Stimulated activated CD8-positive, alpha-beta memory T cell treated with anti-CD3 and anti-CD28 coated beads, Interleukin-12 subunit alpha, Interleukin-12 subunit beta, amount 100 ng/mL, for 1 hour (primary cell): ENCODE measurements around the gene GTF2E1.
"Not testable (repeated sequence)": the region's sequence is repeated elsewhere in the genome, so short reads cannot be mapped to it uniquely, and the experiment has no call there.

Experiments
- DNase-seq: peaks from one replicate; pipeline ENCODE4 v3.0.0-alpha.2; 2020; ENCODE audit warnings: low read depth

The GTF2E1 gene

GRCh38 chr3:120756061-120756460, 13.5 kb downstream of the GTF2E1 start:
- DNase-seq = no peak

DNA sequence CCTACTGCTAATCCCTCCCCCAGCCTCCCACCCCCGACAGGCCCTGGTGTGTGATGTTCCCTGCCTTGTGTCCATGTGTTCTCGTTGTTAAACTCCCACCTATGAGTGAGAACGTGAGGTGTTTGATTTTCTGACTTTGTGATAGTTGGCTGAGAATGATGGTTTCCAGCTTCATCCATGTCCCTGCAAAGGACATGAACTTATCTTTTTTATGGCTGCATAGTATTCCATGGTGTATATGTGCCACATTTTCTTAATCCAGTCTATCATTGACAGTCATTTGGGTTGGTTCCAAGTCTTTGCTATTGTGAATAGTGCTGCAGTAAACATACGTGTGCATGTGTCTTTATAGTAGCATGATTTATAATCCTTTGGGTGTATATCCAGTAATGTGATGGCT, 16.0 kb downstream of the GTF2E1 start:
- not testable (repeated sequence) for DNase-seq

- no peak for DNase-seq
These were observed 20.1 kb downstream of the GTF2E1 start for GRCh38 chr3:120762615-120763014.

- DNase-seq = no peak
These were observed 21.1 kb downstream of the GTF2E1 start for GRCh38 chr3:120763601-120764000.

DNA sequence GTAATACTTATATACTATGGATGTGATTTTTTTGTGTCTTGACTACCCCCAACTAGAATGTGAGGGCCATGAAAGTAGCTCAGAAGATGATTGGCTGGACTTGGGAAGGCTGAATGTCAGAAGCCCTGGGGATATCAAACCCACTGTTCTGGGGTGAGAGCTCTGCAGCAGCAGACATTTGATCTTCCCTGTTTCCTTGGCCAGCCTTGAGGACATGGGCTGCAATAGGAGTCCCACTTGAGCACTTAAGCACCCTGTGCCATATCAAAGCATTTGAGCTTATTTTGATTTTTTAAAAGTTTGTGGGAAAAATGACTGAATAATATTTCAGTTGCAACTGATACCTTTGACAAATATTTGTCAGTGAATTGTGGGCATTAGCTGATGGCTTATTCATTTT, 21.7 kb downstream of the GTF2E1 start:
- DNase-seq = no peak

DNA sequence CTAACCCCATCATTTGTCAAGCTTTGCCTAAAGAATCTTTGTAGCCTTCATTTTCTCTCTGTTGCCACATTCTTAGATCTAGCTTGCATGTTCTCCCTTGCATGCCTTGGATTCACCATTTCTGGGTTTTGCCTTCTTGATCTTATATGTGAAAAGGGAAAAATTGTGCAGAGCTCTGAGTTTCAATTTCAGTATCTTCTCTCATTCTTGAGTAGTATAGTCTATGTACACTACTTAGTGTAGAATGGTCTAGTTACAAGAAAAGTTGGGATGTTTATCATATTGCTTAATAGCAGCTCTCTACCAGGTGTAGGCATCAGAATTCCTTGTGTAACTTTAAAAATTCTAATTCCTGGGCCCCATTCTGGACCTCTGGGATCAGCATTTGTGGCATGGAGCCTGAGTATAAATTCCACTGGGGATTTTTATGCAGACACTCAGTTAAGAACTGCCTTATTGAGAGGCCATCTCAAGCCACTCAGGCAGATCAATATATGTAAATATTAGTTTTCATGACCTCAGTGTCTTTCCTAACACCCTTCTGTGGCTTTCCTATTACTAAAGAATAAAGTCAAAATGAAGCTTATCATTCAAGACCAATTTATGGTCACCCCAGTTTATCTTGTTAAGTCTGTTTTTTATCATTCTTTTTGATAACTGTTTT, 23.4 kb downstream of the GTF2E1 start:
- no peak for DNase-seq

DNA sequence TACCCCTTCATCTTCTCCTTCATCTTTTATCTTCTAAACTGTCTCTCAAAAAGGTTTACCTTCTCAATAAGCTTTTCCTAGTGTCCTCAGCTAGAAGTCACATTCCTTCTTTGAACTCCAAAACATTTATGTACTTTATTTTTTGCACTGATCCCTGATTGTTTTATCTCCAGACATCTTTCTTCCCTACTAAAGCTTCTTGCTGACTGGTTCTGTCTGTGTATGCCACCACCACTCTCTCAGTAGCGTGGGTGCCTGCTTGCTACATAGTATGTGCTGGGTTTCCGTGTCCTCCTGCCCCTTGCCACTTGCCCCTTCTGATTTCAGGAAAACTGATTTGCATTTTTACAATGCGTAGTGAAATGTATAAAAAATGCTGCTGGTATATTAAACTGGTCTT, 24.0 kb downstream of the GTF2E1 start:
- no peak for DNase-seq

DNA sequence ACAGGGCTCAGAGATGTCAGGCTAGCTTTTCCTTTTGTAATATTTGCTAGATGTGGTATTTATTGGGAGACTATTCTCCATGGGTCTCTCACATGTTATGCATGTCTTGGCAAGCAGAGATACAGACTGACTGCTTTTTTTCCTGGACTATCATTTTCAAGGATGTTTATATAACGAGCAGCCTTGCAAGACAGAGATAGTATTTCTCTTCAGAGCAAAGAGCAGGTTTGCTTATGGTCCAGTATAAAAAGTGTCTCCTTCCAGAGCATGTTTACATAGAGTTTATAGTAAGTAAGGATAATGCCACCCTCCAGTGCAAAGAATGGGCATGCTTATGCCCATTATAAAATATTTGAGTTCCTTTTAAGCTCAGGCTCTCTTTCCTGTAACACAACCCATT, 24.6 kb downstream of the GTF2E1 start:
- DNase-seq = no peak

DNA sequence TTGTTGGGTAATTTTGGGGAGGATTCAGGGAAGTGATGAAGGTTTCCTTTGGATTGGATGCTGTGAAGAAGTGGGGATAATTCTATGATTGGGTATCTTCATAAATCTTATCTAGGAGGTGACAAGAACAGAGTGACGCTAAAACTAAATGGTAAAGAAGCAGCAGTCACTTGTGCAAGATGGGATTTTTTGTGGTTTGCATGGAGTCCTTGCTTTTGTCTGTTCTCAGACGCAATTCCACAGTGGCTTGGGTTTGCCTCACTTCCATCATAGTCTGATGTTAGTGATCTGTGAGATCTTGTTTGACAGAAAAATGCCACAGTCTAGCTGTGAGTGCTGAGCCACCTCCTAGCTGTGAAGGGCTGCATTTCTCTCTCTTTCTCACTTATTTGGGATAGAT, 26.9 kb downstream of the GTF2E1 start:
- DNase-seq = no peak

DNA sequence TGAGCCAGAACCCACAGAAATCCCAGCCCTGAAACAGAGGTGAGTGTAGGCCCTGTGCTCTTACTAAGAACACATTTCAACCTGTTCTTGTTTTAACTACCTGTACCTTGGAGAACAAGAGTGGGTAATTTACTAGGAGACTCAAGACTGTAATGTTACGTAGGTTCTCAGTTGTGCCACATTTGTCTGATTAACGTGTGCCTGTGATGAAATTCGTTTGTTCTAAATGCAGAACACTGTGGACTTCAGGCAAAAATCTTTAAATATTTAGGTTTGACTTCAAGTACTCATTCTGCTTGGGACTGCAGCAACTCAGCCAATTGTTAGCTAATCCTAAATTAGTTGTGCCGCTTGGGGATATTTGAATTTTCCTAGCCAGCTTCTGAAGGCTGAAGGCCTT, 28.3 kb downstream of the GTF2E1 start:
- no peak for DNase-seq

DNA sequence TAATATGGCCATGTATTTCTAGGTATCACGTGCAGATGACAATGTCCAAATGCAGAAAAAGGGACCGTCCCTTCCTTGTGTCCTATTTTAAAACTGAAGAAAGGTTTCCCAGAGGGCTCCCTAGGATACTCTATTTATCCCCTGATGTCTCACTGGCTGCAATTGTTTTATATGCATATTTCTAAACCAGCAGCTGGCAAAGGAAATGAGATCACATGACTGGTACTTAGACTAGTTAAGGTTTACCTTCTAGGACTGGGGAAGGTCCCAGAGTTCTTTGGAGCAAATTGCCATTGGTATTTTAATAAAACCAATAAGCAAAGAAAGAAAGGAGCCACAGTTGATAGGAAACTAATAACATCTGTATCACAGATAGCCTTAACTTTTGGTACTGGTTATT, 29.5 kb downstream of the GTF2E1 start:
- no peak for DNase-seq

- DNase-seq = no peak
These were observed 31.4 kb downstream of the GTF2E1 start for GRCh38 chr3:120773932-120774331.

DNA sequence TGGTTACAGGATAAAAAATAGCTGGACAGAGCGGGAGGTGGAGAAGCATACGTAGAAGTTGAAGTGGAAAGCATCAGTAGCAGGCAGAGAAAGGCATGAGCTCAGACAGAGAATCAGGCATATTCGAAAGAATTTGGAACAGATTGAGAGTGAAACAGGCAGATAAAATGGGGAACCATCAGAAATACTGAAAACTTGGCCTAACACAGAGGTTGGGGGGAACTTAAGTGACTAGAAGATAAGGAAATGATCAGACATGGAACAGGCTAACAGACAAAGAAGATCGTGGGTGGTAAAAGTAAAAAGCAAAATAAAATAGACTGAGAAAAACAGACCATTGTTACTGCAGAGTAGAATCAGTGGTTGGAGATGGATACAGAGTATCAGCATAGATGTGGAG, 32.9 kb downstream of the GTF2E1 start:
- no peak for DNase-seq

DNA sequence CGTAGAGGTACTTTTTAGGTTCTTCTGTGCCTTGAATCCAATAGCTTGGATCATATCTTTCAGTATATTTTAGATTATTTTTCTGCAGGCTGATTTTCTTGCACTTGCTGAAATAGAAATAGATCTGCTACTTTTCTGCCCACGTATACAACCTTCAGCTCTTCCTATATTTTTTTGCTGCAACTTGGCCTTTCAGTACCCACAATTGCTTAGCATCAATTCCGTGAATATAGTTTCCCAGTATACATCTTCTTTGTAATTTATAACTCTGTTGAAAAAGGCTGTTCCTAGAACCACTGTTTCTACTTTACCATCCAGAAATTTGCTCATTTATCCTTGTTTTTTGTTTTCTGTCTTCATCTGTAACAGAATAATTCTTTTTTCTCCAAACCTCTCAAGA, 36.2 kb downstream of the GTF2E1 start:
- no peak for DNase-seq

DNA sequence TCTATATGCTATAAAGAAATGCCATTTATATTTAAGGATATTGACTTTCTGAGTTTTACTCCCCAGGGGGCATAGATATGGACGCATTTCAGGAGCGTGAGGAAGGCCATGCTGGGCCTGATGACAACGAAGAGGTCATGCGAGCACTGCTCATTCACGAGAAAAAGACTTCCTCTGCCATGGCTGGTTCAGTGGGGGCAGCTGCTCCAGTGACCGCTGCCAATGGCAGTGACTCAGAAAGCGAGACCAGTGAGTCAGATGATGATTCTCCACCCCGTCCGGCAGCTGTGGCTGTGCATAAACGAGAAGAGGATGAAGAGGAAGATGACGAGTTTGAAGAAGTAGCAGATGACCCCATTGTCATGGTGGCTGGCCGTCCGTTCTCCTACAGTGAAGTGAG, 38.4 kb downstream of the GTF2E1 start:
- no peak for DNase-seq

DNA sequence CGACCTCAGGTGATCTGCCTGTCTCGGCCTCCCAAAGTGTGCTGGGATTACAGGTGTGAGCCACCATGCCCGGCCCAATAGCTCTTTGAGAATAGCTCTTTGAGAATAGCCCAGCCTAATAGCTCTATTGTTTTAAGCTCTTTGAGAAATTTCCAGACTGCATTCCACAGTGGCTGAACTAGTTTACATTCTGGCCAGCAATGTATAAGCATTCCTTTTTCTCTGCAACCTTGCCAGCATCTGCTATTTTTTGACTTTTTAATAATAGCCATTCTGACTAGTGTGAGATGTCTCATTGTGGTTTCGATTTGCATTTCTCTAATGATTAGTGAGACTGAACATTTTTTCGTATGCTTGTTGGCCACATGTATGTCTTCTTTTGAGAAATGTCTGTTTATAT, 43.3 kb downstream of the GTF2E1 start:
- not testable (repeated sequence) for DNase-seq

- DNase-seq = no peak
These were observed 48.5 kb downstream of the GTF2E1 start for GRCh38 chr3:120791010-120791409.

DNA sequence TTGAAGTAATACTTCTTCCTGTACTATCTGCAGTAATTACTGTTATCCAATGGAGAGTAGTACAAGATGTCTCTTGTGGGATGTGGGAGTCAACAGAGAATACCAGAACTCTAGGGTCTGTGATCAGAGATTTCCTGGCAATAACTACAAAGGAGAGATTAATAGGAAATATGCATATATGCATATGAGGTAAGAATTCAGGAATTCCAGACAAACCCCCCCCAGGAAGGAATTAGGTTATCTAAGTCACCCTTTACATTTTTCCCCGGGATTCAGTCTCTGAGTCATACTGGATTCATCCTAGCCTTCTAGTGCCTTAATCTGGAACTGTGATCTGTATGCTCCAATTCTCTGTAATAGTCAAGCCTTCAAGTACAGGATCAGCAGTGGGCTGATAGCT, 49.4 kb downstream of the GTF2E1 start:
- no peak for DNase-seq

- no peak for DNase-seq
These were observed 51.1 kb downstream of the GTF2E1 start for GRCh38 chr3:120793601-120794000.

GRCh38 chr3:120795017-120795648, 52.6 kb downstream of the GTF2E1 start:
- DNase-seq = peak; percentile 81

DNA sequence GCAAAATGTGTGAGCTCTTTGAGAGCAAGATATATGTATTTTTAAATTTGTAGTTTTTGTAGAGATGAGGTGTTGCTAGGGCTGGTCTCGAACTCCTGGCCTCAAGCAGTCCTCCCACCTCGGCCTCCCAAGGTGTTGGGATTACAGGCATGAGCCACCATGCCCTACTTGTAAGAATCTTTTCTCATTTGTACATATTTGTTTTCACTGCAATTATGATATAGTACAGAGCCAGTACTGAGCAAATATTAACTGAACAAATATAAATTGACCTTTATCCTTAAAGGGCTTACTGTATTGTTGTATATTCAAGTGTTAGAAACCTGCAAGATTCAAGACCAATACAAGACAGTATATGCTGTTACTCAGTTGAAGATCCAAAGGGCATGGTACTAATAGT, 53.4 kb downstream of the GTF2E1 start:
- no peak for DNase-seq

DNA sequence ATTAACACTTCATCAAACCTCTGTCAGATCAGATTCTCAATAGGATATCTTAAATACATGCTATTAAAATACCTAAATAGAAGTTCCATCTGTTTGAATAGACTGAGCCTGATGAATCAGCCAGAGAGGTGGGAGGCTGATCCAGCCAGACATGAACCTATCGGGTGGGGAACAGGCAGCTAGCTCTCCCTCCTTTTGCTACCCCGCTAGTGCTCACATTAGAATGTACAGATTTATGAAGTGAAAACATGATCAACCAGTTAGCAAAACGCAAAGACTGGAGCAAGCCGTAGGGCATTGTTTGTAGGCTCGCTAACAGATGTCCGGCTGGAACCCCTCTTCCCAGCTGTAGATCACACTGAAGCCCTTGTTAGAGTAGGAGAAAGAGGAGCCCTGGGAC, 54.4 kb downstream of the GTF2E1 start:
- DNase-seq = no peak

GRCh38 chr3:120797857-120798256, 55.3 kb downstream of the GTF2E1 start:
- no peak for DNase-seq

DNA sequence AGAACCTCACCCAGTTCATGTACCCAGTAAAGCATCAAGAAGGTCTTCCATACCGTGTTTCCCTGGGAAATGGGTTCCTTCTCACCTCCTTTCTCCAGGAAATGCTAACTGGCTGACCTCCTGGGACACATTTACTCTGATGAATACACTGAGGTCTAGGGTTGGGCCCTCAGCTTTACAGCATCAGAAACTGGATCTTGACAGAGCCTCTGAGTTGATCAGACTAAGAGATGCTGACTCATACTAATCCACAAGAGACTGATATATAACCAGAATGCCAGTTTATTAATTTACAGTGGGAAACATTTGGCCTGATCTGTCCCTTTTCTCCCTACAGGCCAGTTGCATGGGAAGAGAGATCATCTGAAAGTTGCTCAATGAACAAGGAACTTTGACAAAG, 55.8 kb downstream of the GTF2E1 start:
- no peak for DNase-seq
